GM19463 (cell line): ENCODE results near the gene MASP2.
A peak's percentile ranks its signal among the peaks of the same experiment; 100 is the strongest.
"Not testable (repeated sequence)": the region's sequence is repeated elsewhere in the genome, so short reads cannot be mapped to it uniquely, and the experiment has no call there.

Experiments
- ATAC-seq: cut with Tn5 transposase; IDR thresholded peaks from one replicate; pipeline ENCODE4 v1.9.1; 2021; ENCODE audit warnings: mild to moderate bottlenecking, moderate library complexity; ENCODE audit not compliant: unreplicated experiment

The MASP2 gene

GRCh38 chr1:11046625-11047365 is at the start of gene MASP2:
Gene MASP2 (minus strand): TSS chr1:11047239. CDS start chr1:11047207, 32 bp downstream.
- ATAC-seq = no peak

GRCh38 chr1:11083784-11084183 is 36.7 kb upstream of the MASP2 start:
- ATAC-seq = not testable (repeated sequence)

DNA sequence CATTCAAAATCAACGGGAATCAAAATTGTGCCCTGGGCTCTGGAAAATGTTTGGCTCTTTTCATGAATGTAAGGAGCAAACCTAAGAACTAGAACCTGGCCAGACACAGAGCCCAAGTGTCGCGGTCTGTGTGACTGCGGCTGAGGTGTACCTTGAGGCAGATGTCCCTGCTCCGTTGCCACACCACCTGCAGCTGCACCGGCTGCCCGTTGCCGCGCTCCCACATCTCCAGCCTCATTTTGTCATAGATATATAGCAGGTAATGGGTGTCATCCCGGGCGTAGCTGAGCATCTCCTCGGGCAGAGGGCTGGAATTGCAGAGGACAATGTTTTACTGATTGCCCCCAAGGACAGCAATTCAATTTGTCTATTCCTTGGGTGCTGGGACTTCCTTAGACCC is 33.9 kb upstream of the MASP2 start:
- ATAC-seq = no peak

GRCh38 chr1:11078631-11079030 is 31.6 kb upstream of the MASP2 start:
- ATAC-seq = no peak

DNA sequence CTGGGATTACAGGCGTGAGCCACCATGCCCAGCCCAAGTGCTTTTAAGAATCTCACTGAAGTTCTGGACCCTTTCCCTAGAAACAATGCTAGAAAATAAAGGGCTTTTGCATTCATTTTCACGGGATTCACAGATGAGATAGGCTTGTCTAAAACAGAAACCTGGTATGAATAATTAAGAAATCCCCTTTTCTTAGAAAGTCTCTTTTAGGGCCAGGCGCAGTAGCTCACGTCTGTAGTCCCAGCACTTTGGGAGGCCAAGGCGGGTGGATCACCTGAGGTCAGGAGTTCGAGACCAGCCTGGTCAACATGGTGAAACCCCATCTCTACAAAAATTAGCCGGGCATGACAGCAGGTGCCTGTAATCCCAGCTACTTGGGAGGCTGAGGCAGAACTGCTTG is 26.4 kb upstream of the MASP2 start:
- not testable (repeated sequence) for ATAC-seq

DNA sequence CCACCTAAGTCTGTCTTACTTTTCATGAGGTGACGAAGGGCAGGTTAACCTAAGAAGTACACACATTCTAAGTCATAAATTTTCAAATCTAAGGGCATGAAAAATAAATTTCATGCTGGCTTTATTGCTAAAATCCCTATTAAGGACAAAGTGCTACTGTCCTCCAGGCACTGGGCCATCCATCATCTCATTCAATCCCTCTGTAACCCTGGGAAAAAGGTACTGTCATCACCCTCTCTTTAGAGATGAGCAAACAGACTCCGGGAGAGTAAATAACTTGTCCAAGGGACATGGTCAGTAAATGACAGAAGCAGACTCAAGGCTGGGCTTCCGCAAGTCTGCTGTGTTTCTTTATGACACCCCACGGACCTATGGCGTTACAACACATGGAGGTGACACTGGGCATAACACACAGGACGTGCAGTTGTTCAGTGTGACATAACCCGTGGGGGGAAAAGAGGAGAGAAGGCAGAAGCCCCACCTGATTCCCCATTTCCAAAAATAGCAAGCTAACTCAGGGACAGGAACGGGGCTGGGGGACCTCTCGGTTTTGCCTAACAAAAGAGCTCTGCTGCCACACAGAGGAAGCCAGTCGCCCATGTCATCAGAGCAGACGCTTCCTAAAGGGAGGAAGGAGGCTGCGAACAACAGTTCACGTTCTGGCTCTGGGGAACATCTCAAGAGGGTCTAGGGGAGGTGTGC is 25.3 kb upstream of the MASP2 start:
- ATAC-seq = no peak

DNA sequence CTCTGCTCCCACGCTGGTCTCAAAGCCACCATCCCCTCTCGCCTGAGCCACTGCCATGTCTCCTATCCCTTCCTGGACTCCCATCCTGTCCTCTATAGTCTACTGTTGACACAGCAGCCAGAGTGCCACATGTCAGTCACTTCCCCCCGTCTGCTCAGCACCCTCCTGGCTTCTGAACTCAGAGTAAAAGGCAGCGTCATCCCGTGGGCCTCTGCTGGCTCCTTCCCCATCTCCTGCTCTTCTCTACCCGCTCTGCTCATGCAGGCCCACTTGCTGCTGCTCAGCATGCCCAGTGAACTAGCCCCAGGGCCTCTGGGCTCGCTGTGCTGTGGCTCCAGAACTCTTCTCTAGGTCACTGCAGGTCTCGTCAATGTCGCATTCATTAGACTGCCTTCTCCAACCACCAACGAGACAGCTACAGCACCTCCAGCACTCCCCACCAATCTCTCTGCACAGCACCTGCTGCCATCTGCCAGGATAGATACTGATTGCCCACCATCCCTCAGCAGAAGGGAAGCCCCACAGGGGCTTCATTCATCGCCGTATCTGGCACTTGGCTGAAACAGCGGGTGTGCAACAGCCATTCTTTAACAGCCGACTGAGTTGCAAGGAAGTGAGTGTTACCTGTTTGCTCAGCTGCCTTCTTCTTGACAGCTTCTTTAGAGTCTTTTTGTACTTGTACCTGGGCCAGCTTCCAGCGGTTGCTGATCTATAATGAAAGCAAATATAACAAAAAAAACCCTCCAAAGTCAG is 24.6 kb upstream of the MASP2 start:
- no peak for ATAC-seq

DNA sequence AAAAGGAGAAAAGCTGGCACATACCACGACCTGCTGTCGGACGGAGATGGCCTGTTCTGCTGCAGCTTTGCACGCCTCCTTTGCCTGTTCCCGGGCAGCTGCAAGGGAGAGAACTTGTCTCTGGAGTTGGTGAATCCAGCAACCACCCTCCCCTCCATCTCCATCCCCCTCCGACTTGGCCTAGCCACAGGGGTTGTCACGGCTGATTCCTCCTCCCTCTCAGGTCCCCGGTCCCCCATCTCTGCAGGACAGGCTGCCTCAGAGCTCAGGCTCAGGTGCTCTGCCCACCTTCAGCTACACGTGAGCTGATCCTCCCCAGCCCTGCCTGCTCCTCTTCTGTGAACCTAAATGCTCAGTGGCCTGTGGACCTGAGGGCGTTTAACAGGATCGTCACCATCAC is 23.8 kb upstream of the MASP2 start:
- ATAC-seq = no peak

DNA sequence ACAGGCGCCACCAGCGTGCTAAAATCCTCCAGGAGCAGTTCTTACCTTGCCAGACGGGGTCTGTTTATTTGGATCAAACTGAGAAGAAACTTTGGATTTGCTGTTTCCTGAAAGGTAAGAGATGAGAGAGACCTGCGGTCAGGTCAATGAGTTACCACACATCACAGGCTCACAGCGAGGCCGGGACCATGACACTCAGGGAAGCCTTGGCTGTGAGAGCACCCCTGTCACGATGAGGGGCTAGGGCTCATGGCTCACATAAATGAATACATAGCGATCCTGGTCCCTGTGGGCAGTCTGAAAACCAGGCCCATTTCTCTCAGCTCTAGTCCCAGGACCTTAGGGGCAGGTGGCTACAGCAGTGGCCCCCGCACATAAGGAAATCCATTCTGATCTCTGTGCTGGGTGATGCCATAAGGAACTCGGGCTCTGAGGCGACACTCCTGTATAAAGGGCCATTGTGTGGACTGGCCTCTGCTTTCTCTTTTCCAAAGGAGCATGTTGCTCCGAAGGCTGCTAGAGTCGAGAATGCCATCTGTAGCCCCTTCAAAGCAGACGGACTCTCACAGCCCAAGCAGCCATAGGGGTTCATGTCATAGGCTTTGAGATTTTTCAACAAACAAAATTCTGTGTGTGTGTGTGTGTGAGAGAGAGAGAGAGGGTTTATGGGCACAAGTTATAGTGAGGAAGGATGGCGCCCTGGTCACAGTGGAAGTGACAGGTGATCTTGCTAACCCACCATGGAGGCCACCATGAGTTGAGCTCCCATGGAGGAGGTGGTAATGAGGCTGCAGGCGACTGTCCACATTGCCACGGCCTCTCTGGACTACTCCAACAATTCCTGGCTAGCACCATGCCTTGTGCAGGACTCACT is 21.8 kb upstream of the MASP2 start:
- ATAC-seq = no peak

- no peak for ATAC-seq
These were observed 20.9 kb upstream of the MASP2 start for GRCh38 chr1:11067716-11068599.

DNA sequence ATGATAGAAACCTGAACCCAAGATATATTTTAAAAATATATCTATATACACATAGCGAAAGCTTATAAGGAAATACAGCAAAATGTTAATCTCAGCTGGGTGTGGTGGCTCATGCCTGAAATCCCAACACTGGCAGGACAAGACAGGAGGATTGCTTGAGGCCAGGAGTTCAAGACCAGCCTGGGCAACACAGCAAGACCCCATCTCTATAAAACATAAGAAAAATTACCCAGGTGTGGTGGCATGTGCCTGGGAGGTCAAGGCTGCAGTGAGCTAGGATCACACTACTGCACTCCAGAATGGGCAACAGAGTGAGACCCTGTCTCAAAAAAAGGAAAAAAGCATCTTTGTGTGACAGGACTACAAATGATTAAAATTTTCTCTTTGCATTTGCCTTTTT is 18.8 kb upstream of the MASP2 start:
- ATAC-seq = no peak

DNA sequence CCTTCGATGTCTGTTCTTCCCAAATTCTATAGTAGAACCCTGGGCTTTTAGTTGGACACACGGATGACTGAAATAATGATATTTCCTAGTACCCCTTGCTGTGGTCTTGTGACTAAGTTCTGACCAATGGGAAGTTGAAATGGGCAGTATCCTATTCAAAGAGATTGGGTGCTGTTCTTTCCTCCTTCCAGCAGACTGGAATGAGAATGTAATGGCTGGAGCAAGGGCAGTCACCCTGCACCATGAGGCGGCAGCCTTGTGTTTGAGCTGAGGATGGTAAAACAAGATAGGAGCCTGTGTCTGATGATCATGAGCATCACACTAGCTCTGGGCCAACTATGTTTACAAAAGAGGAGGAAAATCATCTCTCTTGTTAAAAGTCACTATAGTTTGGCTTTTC is 17.9 kb upstream of the MASP2 start:
- ATAC-seq = no peak

GRCh38 chr1:11063937-11064537 is 17.0 kb upstream of the MASP2 start:
- ATAC-seq = not testable (repeated sequence)

GRCh38 chr1:11062965-11063401 is 15.9 kb upstream of the MASP2 start:
- ATAC-seq = no peak

GRCh38 chr1:11061652-11062365 is 14.8 kb upstream of the MASP2 start:
- no peak for ATAC-seq

DNA sequence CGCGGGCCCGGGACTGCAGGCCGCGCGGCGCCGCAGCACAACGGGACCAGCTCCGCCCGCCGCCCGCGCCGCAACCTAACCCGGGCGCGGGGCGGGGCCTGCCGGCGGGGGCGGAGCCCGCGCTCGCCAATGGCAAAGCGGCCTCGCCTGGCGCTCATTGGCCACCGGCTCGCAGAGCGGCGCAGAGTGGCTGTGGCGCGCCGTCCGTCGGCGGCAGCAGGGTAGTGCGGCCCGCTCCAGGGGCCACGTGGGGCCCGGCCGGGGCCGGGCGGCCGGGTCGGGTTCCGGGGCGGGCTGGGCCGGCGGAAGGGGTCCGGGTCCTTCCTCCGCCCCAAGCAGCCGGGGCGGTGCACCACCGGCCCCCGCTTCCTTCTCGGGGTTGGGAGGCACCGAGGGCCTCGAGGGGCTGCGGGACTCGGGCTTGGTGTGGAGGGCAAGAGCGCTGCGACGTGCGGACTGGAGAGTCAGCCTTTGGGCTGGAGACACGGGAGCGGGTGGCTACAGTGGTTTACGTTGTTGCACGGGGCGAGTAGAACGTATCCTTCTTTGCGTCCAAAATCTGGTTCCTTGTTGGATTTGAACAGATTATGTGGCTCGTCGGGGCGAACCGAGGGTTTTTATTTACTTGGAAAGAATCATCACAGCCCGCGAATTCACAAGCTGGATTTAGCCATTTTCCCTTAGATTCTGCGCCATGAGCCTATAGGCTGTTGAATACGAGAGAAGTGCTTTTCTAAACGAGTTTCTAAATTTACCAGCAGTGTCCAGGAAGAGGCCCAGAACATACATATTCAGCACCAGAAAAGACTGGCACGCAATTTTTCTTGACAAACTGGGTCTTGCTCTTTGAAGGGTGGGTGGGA is 13.2 kb upstream of the MASP2 start, which contains the start of gene SRM:
SRM (minus strand) TSS at position 51 of the 863 bp plus-strand sequence. CDS start 75 bp downstream, outside the sequence.
- peak; percentile 94 for ATAC-seq

DNA sequence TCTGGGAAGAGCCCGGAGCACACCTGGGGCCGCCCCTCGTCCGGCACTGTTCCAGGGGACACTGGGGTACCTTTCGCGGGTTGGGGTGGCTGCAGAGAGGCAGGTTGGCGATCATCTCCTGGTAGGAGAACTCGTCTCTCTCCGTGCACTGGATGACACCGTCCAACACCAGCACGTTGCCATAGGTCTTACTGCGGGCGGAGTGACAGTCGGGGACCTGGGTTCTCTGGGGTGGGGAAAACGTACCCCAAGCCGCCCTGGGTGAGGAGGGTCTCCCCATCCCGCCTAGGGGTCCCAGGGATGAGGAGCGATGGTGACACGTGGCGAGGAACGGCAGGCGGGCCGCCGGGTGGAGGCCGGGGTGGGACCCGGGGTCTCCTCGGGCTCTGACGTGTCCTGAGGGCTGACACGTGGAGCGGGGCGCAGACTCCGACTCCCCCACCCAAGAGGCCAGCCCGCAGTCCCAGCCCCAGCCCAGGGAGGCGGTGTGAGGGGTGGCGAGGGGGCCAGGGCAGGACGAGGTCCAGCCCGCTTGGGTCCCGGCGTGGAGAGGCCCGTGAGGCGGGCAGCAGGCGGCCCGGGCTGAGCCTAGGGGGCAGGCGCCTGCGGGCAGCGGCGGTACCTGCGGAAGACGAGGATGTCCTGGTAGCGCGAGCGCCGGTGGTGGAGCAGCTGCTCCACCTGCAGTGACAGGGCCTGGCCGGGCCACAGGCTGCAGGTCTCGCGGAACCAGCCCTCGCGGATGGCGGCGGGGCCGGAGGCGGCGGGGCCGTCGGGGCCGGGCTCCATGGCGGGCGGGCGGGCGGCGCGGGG is 12.3 kb upstream of the MASP2 start:
- peak; percentile 13 for ATAC-seq
